ENCODE data around the gene RSAD1. TPM values are rescaled to one million over a fixed set of nuclear protein-coding genes. Genes with fewer than 3 reads are reported as not detected.

RSAD1 gene
- 19.0 TPM for polyA plus RNA-seq (2013, experiment 1 of 2)
- 18.2 TPM for polyA plus RNA-seq (2013, experiment 2 of 2)

DNA sequence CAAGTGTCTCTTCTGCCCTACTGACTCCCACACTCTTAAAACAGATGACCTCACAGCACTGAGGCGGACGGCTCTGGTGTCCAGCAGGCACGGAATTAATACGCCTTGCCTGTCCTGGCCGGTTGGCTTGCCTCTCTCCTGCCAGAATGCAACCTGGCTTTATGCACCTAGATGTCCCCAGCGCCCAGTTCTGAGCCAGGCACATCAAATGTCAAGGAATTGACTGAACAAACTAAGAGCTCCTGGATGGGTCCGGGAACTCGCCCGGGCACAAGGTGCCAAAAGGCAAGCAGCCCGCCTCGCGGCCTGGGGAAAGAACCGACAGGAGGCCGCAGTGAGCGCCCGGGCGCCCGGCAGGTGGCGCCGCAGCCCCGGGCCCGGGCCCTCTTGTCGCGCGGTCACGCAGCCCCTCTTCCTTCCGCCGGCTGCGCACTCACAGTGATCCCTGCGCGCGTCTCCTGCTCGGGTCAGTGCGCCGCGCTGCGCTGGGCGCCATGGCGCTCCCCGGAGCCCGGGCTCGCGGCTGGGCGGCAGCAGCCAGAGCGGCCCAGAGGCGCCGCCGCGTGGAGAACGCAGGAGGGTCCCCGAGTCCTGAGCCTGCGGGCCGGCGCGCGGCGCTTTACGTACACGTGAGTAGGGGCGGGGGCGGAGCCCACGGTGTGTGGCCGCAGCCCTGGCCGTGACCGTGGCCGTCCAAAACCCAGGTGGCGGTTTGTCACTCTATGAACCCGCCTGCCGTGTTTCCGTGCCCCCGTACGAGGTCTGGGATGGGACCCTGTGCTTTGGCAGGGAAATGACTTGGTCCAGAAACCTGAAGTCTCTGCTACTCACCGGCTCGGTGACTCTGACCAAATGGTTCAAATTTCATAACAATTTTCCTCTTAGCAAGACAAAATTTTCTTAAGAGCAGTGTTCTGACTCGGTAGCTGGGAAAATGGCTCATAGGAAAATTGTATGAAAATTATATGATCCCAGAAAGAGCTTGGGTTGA is at the start of gene RSAD1:
RSAD1 (plus strand) TSS at position 470 of the 991 bp plus-strand sequence; CDS start at position 495, 25 bp downstream.
- H3K9me3 ChIP-seq (ENCODE audit: control insufficient read depth, low read length) = no peaks in the 10 kb centered on the region
- peak within 1 kb of the TSS; percentile 78 for H3K27ac ChIP-seq (ENCODE audit: low read depth, low read length, severe bottlenecking)
- H3K4me1 ChIP-seq (ENCODE audit: control insufficient read depth, insufficient read depth, low read length, poor library complexity, severe bottlenecking) = no peaks in the 10 kb centered on the region
- peaks cover 20% of the 10 kb centered on the region for H3K36me3 ChIP-seq (ENCODE audit: control insufficient read depth, insufficient read depth, low read length)
- peak within 1 kb of the TSS; percentile 77 for H3K4me3 ChIP-seq (ENCODE audit: extremely low read depth, insufficient read depth, low read length, poor library complexity, severe bottlenecking)
- WGBS, 2 experiments (ENCODE audit: insufficient coverage in 2 of 2) = 6% methylated on average over 60 to 67 of the region's 75 CpGs

- Histone ChIP-seq H3K9me3 (ENCODE audit: control insufficient read depth, low read length) (no peaks in the 10 kb centered on the region), H3K27ac (ENCODE audit: low read depth, low read length, severe bottlenecking) (no peak overlapping the region), H3K4me3 (ENCODE audit: extremely low read depth, insufficient read depth, low read length, poor library complexity, severe bottlenecking) (no peak overlapping the region), H3K36me3 (ENCODE audit: control insufficient read depth, insufficient read depth, low read length) (no peaks in the 10 kb centered on the region), H3K4me1 (ENCODE audit: control insufficient read depth, insufficient read depth, low read length, poor library complexity, severe bottlenecking) (peaks cover 6% of the 10 kb centered on the region)
- WGBS, 2 experiments (ENCODE audit: insufficient coverage in 2 of 2) = 86 to 92% methylated on average over 3 of the region's 4 CpGs
Measured at GRCh38 chr17:50429793-50430192, 48.9 kb upstream of the RSAD1 start.

DNA sequence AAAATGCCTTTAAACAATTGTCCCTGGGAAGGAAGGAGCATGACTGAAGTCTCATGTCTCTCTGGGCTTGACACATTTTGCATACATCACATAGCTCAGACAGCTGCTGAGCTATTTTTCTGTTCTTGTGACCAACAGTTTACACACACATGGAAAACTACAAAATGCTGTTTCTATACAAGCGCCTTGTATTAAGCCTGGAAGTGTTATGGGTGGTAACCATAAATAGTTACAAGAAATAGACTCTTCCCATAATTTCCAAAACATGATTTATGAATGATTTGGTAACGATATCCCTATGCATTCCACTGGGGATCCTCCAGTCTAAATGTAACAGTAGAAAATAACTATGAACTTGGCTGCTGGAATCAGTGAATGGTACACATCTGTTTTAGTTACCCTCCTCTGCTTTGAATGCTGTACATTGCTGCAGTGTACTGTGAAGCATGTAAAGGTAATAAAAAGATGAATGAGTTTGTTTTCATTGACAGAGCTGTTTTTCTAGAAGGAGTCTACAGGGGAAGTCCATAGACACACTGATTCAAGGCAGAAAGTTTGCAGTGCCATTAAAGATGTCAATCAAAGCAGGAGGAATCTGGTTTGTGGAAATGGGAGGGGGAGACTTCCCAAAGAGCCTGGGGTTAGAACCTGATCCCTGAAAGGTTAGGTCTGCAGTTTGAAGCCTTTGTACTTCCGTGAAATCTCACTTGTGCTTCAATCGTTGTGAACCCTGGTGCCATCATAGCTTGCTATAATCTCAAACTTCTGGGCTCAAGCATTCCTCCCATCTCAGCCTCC is 47.6 kb upstream of the RSAD1 start:
- no peak overlapping the region for H3K27ac ChIP-seq (ENCODE audit: low read depth, low read length, severe bottlenecking)
- no peaks in the 10 kb centered on the region for H3K4me1 ChIP-seq (ENCODE audit: control insufficient read depth, insufficient read depth, low read length, poor library complexity, severe bottlenecking)
- no peaks in the 10 kb centered on the region for H3K9me3 ChIP-seq (ENCODE audit: control insufficient read depth, low read length)
- H3K36me3 ChIP-seq (ENCODE audit: control insufficient read depth, insufficient read depth, low read length) = no peaks in the 10 kb centered on the region
- 68 to 91% methylated on average over 2 to 3 of the region's 4 CpGs for WGBS, 2 experiments (ENCODE audit: insufficient coverage in 2 of 2)
- no peak overlapping the region for H3K4me3 ChIP-seq (ENCODE audit: extremely low read depth, insufficient read depth, low read length, poor library complexity, severe bottlenecking)

DNA sequence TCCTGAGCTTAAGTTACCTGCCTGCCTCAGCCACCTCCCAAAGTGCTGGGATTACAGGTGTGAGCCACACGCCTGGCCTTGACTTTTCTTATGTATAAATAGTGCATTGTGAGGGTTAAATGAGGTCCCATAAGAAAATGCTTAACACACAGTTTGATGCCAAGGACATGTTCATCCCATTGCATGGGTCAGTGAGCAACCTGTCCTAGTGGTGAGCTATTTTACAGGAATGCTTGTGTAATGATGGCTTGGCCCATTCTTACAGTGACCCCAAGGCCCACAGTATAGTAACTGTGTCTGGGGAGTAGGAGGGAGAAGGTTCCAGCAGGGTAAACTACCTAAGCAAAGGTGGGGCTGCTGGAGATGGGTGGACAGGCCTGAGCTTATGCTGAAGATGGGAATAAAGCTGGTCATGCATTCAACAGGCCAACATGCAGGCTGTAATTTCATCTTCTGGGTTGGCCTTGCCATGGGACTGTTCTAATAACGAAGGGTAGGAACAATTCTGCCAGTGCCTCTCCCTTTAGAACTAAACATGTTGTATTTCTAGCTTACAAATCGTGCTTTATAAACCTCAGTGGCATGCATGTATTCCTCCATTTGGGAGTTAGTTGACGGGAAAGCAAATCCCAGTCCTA is 46.4 kb upstream of the RSAD1 start:
- Histone ChIP-seq H3K27ac (ENCODE audit: low read depth, low read length, severe bottlenecking) (no peak overlapping the region), H3K4me1 (ENCODE audit: control insufficient read depth, insufficient read depth, low read length, poor library complexity, severe bottlenecking) (no peaks in the 10 kb centered on the region), H3K9me3 (ENCODE audit: control insufficient read depth, low read length) (no peaks in the 10 kb centered on the region), H3K4me3 (ENCODE audit: extremely low read depth, insufficient read depth, low read length, poor library complexity, severe bottlenecking) (no peak overlapping the region), H3K36me3 (ENCODE audit: control insufficient read depth, insufficient read depth, low read length) (no peaks in the 10 kb centered on the region)
- WGBS, 2 experiments (ENCODE audit: insufficient coverage in 2 of 2) = 76 to 80% methylated on average over 3 to 4 of the region's 4 CpGs

DNA sequence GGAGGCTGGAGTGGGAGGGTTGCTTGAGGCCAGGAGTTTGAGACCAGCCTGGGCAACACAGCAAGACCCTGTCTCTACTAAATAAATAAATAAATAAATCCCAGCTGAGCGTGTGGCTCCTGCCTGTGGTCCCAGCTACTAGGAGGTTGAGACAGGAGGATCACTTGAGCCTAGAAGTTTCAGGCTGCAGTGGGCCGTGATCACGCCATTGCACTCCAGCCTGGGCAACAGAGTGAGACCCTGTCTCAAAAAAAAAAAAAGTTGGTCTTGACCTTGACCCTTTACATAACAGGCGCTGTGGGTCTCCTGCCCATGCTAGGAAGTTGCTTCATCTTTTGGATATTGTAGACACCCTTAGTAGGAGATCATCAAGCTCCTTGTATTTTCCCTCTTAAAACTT is 41.3 kb upstream of the RSAD1 start:
- WGBS, 2 experiments (ENCODE audit: insufficient coverage in 2 of 2) = 89 to 93% methylated on average over 2 to 3 of the region's 4 CpGs

DNA sequence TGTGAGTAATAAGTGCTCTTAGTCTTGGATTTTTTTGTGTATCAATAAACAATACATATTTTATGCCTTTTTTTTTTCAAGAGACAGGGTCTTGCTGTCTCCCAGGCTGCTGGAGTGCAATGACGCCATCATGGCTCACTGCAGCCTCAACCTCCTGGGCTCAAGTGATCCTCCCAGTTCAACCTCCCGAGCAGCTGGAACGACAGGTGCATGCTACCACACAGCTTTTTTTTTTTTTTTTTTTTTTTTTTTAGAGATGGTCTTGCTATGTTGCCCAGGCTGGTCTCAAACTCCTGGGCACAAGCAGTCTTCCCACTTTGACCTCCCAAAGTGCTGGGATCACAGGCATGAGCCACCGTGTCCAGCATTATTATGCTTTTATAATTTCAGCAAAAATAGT is 39.7 kb upstream of the RSAD1 start:
- WGBS, 2 experiments (ENCODE audit: insufficient coverage in 2 of 2) = no CpG with 5 or more reads among the region's 4 CpGs
- Histone ChIP-seq H3K4me1 (ENCODE audit: control insufficient read depth, insufficient read depth, low read length, poor library complexity, severe bottlenecking) (no peaks in the 10 kb centered on the region), H3K4me3 (ENCODE audit: extremely low read depth, insufficient read depth, low read length, poor library complexity, severe bottlenecking) (no peak overlapping the region), H3K36me3 (ENCODE audit: control insufficient read depth, insufficient read depth, low read length) (peaks cover 3% of the 10 kb centered on the region), H3K9me3 (ENCODE audit: control insufficient read depth, low read length) (no peaks in the 10 kb centered on the region), H3K27ac (ENCODE audit: low read depth, low read length, severe bottlenecking) (no peak overlapping the region)

More for the DNA sequence above, 41.3 kb upstream of the RSAD1 start:
- Histone ChIP-seq H3K36me3 (ENCODE audit: control insufficient read depth, insufficient read depth, low read length) (peaks cover 3% of the 10 kb centered on the region), H3K9me3 (ENCODE audit: control insufficient read depth, low read length) (no peaks in the 10 kb centered on the region), H3K4me3 (ENCODE audit: extremely low read depth, insufficient read depth, low read length, poor library complexity, severe bottlenecking) (no peak overlapping the region), H3K4me1 (ENCODE audit: control insufficient read depth, insufficient read depth, low read length, poor library complexity, severe bottlenecking) (no peaks in the 10 kb centered on the region), H3K27ac (ENCODE audit: low read depth, low read length, severe bottlenecking) (no peak overlapping the region)

GRCh38 chr17:50440172-50440837 is 38.4 kb upstream of the RSAD1 start:
- H3K36me3 ChIP-seq (ENCODE audit: control insufficient read depth, insufficient read depth, low read length) = peaks cover 3% of the 10 kb centered on the region
- no peak overlapping the region for H3K4me3 ChIP-seq (ENCODE audit: extremely low read depth, insufficient read depth, low read length, poor library complexity, severe bottlenecking)
- no peaks in the 10 kb centered on the region for H3K9me3 ChIP-seq (ENCODE audit: control insufficient read depth, low read length)
- no peak overlapping the region for H3K27ac ChIP-seq (ENCODE audit: low read depth, low read length, severe bottlenecking)
- no peaks in the 10 kb centered on the region for H3K4me1 ChIP-seq (ENCODE audit: control insufficient read depth, insufficient read depth, low read length, poor library complexity, severe bottlenecking)
- 89 to 90% methylated on average over 3 to 4 of the region's 4 CpGs for WGBS, 2 experiments (ENCODE audit: insufficient coverage in 2 of 2)

GRCh38 chr17:50440838-50441829 is 37.5 kb upstream of the RSAD1 start:
- no peak overlapping the region for H3K4me3 ChIP-seq (ENCODE audit: extremely low read depth, insufficient read depth, low read length, poor library complexity, severe bottlenecking)
- no peak overlapping the region for H3K27ac ChIP-seq (ENCODE audit: low read depth, low read length, severe bottlenecking)
- no peaks in the 10 kb centered on the region for H3K9me3 ChIP-seq (ENCODE audit: control insufficient read depth, low read length)
- H3K36me3 ChIP-seq (ENCODE audit: control insufficient read depth, insufficient read depth, low read length) = peaks cover 3% of the 10 kb centered on the region
- 96 to 100% methylated on average over 6 of the region's 10 CpGs for WGBS, 2 experiments (ENCODE audit: insufficient coverage in 2 of 2)
- no peaks in the 10 kb centered on the region for H3K4me1 ChIP-seq (ENCODE audit: control insufficient read depth, insufficient read depth, low read length, poor library complexity, severe bottlenecking)

- Histone ChIP-seq H3K27ac (ENCODE audit: low read depth, low read length, severe bottlenecking) (no peak overlapping the region), H3K4me1 (ENCODE audit: control insufficient read depth, insufficient read depth, low read length, poor library complexity, severe bottlenecking) (no peaks in the 10 kb centered on the region), H3K9me3 (ENCODE audit: control insufficient read depth, low read length) (no peaks in the 10 kb centered on the region), H3K36me3 (ENCODE audit: control insufficient read depth, insufficient read depth, low read length) (no peaks in the 10 kb centered on the region), H3K4me3 (ENCODE audit: extremely low read depth, insufficient read depth, low read length, poor library complexity, severe bottlenecking) (no peak overlapping the region)
- WGBS, 2 experiments (ENCODE audit: insufficient coverage in 2 of 2) = 83 to 86% methylated on average over 2 of the region's 3 CpGs
Measured at GRCh38 chr17:50443505-50443974, 35.1 kb upstream of the RSAD1 start.
